Cortex of kidney (tissue), 1 donor: ENCODE measurements around the gene TGM3.

Source experiments
- DNase-seq: peaks from one replicate; lab custom pipeline; 2025; lab: John Stamatoyannopoulos, UW

TGM3 gene

DNA sequence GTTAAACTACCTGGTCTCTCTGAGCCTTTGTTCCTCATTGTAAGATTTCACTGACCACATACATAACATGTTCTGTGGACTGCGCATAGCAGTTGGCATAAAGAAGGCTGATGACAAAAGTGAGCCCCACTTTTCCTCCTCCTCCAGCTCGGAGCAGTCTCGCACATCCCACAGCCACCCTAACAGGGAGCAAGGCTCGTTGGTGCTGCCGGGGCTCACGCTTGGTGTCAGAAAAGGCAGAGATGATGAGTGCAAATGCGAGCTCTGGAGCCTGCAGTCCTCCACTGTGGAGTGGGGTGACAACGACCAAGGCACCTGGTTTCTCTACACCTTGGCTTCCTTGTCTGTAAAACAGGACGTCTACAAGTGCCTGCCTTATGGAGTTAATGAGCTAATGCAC lies 9.7 kb downstream of the TGM3 start:
- DNase-seq = no peak

DNA sequence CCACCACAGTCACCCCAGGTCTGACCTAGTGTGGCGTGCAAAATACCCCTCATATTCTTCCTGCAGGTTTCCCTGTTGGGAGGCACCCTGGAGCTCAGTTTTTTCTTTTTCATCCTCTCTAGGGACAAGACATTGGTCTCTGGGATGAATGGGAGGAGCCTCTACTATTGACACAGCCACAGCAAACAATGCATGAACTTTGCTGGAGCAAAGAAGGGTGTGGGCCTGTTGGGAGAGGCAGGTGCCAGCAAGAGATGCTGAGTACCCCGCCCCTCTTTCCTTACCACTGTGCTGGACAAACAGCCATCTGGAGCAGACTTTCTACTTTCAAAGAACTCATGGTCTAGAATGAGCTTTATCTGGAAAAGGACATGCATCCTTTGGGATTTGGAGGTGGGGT lies 10.1 kb downstream of the TGM3 start:
- no peak for DNase-seq

DNA sequence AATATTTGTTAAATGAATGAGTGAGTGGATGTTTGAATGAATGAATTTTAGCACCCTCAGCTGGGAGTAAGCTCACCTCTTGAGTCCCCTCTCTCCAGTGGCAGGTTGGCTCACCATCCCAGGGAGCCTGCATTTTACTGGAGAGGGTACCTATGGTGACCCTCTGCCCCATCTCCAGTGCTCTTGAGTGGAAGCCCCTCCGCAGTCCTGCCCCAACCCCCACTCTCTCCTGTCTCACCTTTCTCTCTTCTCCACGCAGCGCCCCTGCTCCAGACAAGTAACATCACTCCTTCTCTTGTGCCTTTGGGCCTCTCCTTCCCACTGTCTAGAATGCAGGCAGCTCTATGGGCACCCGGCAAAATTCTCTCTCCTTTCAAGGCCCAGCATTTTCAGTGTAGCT lies 11.3 kb downstream of the TGM3 start:
- no peak for DNase-seq

DNA sequence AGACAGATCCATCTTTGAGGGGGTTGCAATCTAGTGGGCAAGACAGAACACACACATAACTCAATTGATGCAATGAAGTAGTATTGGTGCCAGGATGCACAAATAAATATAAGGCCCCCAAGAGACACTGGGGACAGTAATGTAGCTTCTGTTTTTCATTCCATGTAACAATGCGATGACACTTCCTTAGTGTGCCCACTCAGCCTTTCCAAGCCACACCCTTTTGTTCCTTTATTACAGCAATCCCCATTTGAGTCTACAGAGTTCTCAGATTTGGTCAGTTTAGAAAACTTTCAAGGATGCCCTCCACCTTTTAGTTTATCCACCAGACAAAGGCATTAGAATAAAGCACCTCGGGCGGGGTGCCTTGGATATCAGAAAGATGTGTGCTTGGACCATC lies 15.5 kb downstream of the TGM3 start:
- no peak for DNase-seq

DNA sequence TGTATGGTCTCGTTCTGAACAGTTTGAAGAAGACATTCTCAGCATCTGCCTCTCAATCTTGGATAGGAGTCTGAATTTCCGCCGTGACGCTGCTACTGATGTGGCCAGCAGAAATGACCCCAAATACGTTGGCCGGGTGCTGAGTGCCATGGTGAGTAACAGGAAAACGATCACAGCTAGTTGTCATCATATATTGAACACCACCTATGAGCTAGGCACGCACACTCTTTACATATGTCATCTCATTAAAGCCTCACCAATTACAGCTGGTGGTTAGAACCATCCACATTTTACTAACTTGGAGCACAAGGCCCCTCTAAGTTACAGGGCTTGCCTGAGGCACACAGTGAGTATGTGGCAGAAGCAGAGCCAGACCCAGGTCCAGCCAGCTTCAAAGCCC lies 17.1 kb downstream of the TGM3 start:
- no peak for DNase-seq

DNA sequence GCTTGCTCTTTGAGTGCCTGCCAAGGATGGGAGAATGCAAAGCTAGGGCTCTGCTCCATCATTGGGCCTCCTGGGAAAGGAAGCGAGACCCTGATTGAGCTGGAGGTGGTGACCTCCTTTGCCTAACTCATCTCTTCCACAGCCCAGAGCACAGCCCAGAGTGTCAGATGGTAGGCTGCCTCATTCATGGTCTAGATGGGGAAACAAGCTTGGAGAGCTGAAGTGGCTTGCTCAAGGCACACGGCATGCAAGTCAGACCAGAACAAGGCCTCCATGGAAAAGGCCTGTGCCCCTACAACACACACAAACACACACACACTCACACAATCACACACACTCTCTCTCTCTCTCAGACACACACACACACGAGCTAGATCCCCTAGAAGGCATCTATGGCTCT lies 17.5 kb downstream of the TGM3 start:
- DNase-seq = no peak

DNA sequence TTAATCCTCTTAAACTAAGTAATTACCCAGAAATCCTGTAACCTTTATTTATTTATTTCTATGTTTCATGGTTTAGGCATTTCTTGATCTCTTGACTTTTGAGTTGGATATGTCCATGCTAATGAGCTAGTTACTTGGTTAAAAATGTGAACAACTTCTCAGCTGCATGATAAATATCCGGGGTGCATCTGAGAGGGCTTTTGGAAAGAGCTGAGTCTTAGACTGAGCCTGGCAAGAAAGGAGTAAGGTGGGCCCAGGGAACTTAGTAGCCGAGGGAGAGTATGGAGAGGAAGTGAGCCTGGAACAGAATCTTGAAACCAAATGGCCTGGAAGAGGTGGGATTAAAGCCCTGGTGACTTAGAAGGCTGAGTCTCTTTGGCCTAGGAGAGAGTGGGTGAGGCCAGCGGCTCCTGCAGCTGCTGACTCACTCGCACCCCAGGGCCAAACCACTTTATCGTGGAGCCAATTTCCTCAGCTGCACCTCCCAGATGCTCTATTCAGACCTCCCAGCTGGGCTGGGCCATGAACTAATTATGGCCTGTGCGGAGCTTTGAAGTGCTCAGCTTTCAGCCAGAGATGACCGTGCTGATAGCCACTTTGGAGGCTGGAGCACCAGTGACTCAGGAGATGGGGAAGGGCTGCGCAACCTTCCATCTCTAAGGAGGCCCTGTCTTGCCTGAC lies 19.1 kb downstream of the TGM3 start:
- DNase-seq = no peak

DNA sequence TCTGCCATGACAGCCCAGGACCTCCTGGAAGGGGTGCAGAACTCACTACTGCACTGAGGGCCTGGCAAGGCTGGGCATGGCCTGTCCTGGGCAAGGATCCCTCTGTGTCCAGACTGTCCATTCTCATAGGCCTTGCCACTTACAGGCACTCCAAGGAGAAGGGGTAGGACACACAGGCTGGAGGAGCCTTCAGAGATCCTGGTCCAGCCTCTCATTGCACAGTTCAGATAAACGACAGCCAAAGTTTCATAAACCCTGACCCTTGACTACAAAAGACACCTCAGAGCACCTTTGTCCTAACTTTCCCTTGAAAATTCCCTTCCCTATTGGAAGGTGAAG lies 19.6 kb downstream of the TGM3 start:
- no peak for DNase-seq

DNA sequence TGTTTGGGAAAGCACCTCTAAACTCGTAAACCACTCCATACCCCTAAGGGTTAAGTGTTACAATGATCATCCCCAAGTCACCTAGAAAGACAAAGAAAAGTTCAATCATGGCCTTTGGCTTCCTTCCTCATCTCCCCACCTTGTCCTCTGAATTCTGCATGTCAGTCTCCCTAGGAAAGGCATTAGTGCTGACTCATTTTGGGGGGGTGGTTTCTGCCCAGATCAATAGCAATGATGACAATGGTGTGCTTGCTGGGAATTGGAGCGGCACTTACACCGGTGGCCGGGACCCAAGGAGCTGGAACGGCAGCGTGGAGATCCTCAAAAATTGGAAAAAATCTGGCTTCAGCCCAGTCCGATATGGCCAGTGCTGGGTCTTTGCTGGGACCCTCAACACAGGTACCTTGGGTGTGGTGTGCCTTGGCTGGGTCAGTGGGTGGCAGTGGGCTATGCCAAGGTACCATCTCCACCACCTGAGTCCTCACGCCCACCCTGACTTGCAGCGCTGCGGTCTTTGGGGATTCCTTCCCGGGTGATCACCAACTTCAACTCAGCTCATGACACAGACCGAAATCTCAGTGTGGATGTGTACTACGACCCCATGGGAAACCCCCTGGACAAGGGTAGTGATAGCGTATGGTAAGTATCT lies 21.2 kb downstream of the TGM3 start:
- DNase-seq = no peak

DNA sequence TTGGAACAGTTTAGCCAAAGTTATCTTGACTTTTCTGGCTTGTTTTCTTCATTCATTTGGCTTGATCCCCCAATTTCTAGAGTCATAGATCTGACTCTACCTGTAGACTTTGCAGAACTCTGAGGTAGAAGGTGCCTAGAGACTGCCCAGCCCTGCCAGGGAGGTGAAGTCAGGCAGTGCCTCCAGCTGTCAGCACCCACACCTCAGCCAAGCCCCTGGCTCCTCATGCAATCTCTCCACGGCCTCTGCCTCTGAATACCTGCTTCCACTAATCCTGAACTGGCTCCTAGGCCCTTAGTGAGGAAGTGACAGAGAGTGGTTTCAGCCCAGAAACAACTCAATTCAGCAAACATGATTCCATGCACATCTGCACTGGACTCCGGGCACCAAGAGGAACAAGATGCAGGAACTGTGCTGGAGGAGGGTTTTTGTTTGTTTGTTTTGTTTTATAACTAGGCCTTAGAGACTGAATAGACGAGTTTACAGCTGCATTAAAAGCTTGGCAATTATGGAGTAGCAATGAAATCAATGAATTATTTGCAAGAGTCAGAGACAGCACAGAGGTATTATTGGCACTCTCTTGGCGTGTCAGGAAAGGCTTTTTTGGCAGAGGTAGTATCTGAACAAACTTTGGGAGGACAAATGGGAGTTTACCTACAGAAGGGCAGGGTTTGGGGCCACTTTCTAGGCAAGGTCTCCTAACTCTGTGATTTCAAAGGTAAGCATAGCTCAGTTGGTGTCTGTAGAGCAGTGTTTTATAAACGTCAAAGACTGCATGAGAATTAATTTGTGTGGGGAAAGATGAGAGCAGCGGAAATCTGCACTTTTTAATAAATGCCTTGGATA lies 25.2 kb downstream of the TGM3 start:
- no peak for DNase-seq

DNA sequence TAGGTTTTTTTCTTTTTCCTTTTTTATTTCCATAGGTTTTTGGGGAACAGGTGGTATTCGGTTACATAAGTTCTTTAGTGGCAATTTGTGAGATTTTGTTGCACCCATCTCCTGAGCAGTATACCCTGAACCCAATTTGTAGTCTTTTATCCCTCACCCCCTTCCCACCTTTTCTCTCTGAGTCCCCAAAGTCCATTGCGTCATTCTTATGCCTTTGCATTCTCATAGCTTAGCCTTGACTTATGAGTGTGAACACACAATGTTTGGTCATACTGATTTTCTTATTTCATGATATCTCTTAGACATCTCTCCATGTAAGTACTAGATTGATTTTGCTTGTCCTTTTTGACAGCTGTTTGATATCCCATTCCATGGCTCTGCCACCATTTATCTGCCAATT lies 27.2 kb downstream of the TGM3 start:
- DNase-seq = no peak

DNA sequence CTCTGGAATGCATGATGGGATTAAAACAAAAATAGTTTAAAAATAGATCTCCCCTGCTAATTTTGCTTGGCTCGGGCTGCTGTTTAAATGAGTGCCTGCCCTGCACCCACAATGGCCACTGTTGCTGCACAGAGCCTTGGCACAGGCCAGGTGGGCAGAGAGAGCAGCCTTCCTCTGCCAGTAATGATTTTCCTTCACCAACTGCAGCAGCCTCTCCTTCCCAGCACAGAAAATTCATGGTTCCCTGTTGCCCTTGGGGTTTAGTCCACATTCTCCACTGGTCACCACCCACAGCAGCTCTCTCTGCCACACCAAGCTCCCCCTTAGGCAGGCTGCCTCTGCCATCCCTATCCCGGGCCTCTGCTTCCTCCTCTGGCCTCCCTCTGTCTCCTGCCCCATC lies 30.2 kb downstream of the TGM3 start:
- no peak for DNase-seq

DNA sequence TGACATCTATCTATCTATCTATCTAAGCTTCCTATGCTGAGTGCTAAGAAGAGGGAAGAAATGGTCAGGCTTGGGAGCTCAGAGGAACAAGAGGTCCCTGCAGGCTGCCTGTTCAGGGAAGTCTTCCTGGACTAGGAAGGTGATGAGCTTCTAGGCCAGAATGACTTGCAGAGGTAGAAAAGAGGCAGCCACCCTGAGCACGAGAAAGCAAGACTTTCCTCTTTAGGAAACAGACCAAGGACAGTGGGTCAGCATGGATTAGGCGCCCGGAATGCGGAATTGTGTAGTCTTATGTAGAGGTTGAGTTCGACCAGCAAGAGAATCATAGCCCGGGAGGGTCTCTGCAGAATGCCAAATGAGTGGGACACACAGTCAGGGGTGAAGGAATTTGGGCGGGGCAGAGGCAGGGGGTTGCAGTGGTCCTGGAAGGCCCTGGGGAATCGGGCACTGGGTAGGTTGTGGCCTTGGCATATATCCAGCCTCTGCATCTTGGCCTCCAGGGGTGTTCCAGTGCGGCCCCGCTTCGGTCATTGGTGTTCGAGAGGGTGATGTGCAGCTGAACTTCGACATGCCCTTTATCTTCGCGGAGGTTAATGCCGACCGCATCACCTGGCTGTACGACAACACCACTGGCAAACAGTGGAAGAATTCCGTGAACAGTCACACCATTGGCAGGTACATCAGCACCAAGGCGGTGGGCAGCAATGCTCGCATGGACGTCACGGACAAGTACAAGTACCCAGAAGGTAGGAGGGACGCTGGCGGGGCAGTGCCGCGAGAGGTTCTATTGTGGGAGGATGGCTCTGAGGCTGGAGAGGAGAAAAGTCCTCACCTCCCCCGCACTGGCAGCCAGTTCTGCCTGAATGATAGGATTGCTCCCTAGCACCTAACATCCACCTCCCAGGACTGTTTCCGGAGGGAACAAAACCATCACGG lies 32.1 kb downstream of the TGM3 start:
- no peak for DNase-seq

DNA sequence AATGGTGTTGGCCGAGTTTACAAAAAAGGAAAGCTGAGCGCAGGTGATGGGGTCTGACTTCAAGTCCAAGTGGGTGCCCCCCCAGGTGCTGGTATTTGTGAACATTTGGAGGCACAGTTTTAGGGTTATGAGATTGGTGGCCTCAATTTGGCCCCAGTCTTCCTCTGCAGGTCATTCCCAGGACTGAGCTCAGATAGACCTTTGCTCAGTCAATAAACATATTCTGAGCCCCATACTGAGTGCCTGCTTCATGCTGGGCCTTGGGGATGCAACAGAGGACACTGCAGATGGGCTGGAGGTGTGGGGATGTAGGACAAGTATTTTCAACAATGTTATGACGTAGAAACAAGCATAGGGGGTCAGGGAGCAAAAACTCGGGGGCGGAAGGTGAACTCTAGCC lies 33.5 kb downstream of the TGM3 start:
- DNase-seq = no peak

DNA sequence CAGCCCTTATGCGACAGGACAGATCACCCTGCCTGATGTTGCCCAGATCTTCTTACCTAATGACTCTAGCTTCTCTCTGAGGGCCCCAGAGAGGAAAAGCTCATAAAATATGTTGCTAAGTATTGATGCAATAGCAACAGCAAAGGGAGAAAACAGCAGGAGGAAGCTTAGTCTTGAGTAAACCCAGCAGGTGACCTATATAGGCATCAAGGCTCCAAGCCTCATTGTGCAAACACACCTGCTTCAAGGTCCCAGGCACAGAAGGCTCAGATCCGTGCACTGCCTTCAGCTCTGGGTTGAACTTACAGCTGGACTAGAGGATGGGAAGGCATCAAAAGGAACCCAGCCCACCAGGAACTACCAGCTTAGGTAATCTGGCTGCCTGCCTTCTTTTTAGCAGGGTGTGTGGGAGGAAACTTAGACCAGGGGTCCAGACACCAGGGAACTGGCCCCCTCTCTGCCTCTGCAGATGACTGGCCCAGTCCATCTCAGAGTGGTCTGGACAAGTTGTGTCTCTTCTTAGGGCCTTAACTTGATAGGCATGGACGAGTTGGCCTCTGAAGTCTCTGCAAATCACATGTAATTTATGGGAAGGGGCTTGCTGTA lies 34.4 kb downstream of the TGM3 start:
- DNase-seq = no peak

DNA sequence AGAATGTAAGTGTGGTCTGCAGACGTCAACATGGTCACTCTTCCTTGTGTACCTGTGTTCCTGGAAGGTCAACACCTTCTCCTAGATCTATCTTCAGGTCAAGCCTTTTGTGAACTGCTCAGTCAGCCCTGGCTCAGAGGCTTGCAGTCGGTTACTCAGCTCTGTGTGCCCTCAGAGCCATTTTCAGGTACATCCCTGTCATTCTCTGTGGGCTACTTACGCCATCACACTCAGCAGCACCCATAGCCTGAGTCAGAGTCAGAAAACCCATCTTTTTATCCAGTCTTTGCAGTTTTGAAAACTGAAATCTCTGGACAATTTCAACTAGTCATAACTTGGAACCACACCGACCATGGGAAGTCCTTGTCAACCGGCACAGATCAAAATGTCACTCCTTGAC lies 35.3 kb downstream of the TGM3 start:
- no peak for DNase-seq

DNA sequence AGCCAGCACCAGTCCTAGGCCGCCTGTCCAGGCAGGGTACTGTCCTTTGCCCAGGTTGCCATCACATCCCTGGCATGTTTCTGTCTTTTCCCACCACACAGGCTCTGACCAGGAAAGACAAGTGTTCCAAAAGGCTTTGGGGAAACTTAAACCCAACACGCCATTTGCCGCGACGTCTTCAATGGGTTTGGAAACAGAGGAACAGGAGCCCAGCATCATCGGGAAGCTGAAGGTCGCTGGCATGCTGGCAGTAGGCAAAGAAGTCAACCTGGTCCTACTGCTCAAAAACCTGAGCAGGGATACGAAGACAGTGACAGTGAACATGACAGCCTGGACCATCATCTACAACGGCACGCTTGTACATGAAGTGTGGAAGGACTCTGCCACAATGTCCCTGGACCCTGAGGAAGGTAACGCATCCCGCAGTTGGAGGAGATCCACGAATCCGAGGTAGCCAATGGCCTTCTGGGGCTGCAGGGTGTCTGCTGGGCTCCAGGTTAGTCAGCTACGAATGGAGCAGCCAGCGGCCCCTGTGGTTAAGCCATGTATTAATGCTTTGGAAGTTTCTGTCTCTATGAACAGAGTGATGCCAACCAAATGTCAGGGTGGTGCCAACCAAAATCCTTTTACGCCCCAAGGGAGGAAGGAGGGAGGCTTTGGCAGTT lies 36.2 kb downstream of the TGM3 start:
- no peak for DNase-seq

DNA sequence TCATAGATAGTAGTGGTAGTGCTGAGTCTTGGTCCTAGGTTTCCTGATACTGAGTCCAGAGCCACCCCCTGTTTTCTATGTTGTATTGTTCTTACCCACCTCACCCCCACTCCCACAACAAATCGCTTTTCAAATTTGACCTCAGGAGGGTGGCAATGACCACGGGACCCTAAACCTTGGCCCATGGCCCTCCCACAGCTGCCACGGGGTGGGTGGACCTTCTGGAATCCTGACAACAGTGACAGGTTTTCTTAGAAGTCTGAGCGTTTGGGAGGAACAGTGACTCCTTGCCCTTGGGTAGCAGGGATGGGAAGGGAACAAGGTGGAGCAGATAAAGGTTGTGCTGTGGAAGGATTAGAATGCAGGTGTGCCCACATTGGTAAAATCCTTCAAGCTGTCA lies 36.9 kb downstream of the TGM3 start:
- DNase-seq = no peak

DNA sequence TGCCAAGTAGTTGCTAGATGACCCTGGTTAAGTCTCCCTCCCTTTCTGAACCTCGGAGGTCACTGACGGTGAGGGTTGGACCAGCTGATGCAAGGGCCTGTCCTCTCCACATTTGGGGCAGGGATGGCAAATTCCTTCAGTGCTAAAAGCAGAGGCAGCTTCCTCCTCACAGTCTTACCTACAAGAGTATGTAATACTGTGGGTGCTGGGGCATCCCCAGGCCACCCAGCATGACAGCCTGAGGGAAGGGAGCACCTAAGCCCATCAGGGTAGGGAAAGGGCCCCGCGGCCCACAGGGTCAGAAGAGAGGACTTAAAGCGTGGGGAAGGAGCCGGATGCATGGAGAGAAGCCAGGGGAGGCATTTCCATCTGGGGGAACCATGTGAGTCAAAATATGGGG lies 38.0 kb downstream of the TGM3 start:
- no peak for DNase-seq

DNA sequence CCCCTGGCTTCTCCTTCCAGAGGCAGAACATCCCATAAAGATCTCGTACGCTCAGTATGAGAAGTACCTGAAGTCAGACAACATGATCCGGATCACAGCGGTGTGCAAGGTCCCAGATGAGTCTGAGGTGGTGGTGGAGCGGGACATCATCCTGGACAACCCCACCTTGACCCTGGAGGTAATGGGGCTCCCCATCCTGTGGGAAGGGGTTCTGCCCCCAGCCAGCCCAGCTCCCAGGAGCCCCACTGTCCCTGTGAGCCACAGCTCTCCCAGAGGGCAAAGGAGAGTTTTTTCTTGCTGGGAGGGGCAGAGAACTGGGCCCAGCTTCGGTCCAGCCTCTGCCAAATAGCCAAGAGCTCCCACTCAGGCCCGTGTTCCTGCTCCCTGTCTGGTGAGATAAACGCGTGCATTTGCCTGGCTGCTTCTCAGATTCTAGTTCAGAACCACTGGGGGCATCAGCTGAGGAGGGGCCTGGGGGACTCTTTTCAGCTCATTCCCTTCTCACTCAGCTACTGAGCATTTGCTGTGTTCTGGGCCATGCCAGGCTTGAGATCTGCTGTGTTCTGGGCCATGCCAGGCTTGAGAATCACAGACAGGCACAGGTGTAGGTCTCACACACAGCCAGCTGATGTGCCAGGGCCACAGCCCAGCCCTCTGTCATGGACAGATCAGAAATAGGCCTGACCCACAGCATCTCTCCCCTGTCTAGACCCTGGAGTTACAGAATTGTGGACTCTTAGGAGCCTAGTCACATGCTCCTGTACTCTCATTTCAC lies 39.5 kb downstream of the TGM3 start:
- DNase-seq = no peak

DNA sequence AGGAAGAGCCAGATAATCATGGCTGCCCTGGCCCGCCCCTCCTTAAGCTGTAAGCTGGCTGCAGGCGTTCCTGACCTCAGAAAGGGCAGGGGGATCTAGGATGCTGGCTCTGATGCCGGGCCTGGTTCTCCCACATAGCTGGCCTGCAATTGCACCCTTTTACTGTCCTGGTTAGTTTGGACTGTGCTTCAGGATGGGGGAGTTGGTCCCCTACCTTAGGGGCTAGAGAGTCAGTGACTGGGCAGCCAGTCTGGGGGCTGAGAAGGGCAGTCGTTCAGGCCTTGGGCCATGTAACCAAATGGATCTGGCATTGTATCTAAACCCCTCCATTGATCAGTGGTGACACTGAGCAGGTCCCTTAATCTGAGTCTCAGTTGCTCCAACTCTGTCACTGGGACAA lies 40.7 kb downstream of the TGM3 start:
- no peak for DNase-seq
